Measurements from ENCODE around the gene FAM78A. TPM values are rescaled to one million over a fixed set of nuclear protein-coding genes. Genes with fewer than 3 reads are reported as not detected.

Gene FAM78A
- total and polyA plus RNA-seq, 5 donors from 2014 or later: 16.6 to 95.6 (median 17.7) TPM

DNA sequence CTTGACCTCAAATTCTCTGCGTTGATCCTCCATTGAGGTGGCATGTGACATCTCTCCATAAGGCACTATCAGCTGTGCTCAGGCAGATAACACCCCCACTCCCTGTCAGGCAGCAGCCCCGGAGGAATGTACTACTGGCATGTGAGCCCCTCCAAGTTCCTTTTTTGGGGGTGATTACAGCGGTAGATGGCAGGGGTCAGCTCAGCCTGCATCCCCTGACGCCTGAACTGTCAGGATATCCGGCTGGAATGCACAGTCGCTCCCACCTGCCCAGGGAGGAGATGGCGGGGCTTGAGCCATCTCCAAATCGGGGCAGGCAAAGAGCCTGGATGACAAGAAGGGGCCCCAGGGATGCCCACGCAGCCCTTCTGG lies 40.8 kb downstream of the FAM78A start:
- Histone ChIP-seq H3K27ac (ENCODE audit: insufficient read depth, low read length, poor library complexity, severe bottlenecking) (peak overlapping the region; percentile 81), H3K4me1 (ENCODE audit: control insufficient read depth, insufficient read depth, low read length, poor library complexity, severe bottlenecking) (peaks cover 74% of the 10 kb centered on the region), H3K36me3 (ENCODE audit: control insufficient read depth, insufficient read depth, low read length) (peaks cover 8% of the 10 kb centered on the region), H3K9me3 (ENCODE audit: control insufficient read depth in 2 of 2, low read length in 2 of 2) (no peaks in the 10 kb centered on the region), H3K27me3 (ENCODE audit: control insufficient read depth, insufficient read depth, low read length) (no peaks in the 10 kb centered on the region), H3K4me3 (ENCODE audit: low read depth, low read length) (no peak overlapping the region)
- Mint-ChIP-seq H3K36me3 (peaks cover 18% of the 10 kb centered on the region), H3K27me3 (no peaks in the 10 kb centered on the region), H3K4me3 (peak overlapping the region in 3 of 4 donors; percentile 11 to 52 (median 51)), H3K4me1 (peaks cover 12 to 84% (median 52%) of the 10 kb centered on the region in 4 donors), H3K9me3 (no peaks in the 10 kb centered on the region), H3K27ac (peak overlapping the region; percentile 78 to 96 (median 92))
- DNase-seq: no peak
- ATAC-seq (ENCODE audit: low read depth in 2 of 2): no peak

DNA sequence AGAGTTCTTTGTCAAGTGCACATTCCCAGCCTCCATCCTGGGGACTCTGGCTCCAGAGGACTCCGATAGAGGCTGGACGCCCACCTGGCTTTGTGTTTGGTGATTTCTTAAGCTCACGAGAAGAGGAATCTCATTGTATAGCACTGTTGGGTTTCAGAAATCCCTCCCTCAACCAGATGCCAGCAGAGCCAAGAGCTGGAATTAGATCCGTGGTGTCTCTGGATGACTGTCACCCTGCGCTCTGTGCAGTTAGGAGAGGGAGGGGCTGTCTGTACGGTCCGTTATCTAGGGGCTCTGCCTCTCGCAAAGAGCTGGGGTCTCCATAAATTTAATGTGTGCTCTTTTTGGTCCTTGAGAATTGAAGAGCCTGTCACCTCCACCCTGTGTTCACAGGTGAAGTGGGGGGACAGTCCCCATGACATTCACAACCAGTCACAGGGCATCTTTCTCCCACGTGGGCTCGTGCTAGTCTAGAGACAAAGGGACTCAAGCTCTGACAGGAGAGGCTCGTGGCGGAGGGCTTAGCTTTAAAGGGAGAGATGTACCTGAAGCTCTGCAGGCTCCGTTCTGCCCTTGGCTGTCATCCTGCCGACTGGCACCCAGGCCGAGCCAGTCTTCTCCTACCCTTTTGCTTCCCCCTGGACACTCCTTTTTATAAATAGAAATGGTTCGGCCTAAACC lies 41.4 kb downstream of the FAM78A start:
- Histone ChIP-seq H3K27me3 (ENCODE audit: control insufficient read depth, insufficient read depth, low read length) (no peaks in the 10 kb centered on the region), H3K27ac (ENCODE audit: insufficient read depth, low read length, poor library complexity, severe bottlenecking) (peak overlapping the region; percentile 81), H3K36me3 (ENCODE audit: control insufficient read depth, insufficient read depth, low read length) (peaks cover 11% of the 10 kb centered on the region), H3K4me3 (ENCODE audit: low read depth, low read length) (peak overlapping the region; percentile 75), H3K4me1 (ENCODE audit: control insufficient read depth, insufficient read depth, low read length, poor library complexity, severe bottlenecking) (peaks cover 74% of the 10 kb centered on the region), H3K9me3 (ENCODE audit: control insufficient read depth in 2 of 2, low read length in 2 of 2) (no peaks in the 10 kb centered on the region)
- DNase-seq: no peak
- H3K27me3 Mint-ChIP-seq: no peaks in the 10 kb centered on the region
- H3K36me3 Mint-ChIP-seq: peaks cover 23% of the 10 kb centered on the region
- no peaks in the 10 kb centered on the region for H3K9me3 Mint-ChIP-seq
- H3K4me1 Mint-ChIP-seq: peaks cover 12 to 79% (median 47%) of the 10 kb centered on the region in 4 donors
- peak overlapping the region; percentile 92 to 98 (median 96) for H3K27ac Mint-ChIP-seq
- peak overlapping the region; percentile 51 to 89 (median 55) for H3K4me3 Mint-ChIP-seq
- ATAC-seq (ENCODE audit: low read depth in 2 of 2): no peak

DNA sequence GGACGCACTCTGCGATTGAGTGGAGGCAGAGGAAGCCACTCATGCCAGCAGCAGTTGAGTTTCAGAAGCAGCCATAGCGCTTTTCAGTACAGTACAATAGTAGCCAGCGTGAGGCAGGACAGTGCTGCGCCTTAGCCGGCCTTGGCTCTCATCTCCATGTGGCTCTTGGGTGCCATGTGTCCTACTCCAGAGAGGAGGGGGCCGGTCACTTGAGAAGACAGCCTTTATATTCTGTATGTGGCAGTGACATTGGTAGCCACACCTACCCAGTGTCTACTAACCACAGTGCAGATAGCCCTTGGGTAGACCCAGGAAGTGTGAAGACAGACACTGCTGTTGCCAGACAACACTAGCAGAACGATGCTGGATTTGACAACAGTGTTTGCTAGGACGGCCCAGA lies 42.3 kb downstream of the FAM78A start:
- H3K36me3 Mint-ChIP-seq: peaks cover 30% of the 10 kb centered on the region
- peak overlapping the region; percentile 75 for H3K4me3 ChIP-seq (ENCODE audit: low read depth, low read length)
- H3K4me3 Mint-ChIP-seq: peak overlapping the region; percentile 84 to 89 (median 88)
- H3K4me1 Mint-ChIP-seq: peaks cover 12 to 70% (median 42%) of the 10 kb centered on the region in 4 donors
- DNase-seq (peak in 2 of 3 donors; percentile 60 to 76), ATAC-seq (ENCODE audit: low read depth in 2 of 2) (peak; percentile 50 to 52)
- H3K36me3 ChIP-seq (ENCODE audit: control insufficient read depth, insufficient read depth, low read length): peaks cover 17% of the 10 kb centered on the region
- peak overlapping the region; percentile 93 to 98 (median 96) for H3K27ac Mint-ChIP-seq
- H3K9me3 Mint-ChIP-seq: no peaks in the 10 kb centered on the region
- no peaks in the 10 kb centered on the region for H3K9me3 ChIP-seq (ENCODE audit: control insufficient read depth in 2 of 2, low read length in 2 of 2)
- H3K27ac ChIP-seq (ENCODE audit: insufficient read depth, low read length, poor library complexity, severe bottlenecking): peak overlapping the region; percentile 81
- H3K4me1 ChIP-seq (ENCODE audit: control insufficient read depth, insufficient read depth, low read length, poor library complexity, severe bottlenecking): peaks cover 68% of the 10 kb centered on the region
- no peaks in the 10 kb centered on the region for H3K27me3 Mint-ChIP-seq
- no peaks in the 10 kb centered on the region for H3K27me3 ChIP-seq (ENCODE audit: control insufficient read depth, insufficient read depth, low read length)

DNA sequence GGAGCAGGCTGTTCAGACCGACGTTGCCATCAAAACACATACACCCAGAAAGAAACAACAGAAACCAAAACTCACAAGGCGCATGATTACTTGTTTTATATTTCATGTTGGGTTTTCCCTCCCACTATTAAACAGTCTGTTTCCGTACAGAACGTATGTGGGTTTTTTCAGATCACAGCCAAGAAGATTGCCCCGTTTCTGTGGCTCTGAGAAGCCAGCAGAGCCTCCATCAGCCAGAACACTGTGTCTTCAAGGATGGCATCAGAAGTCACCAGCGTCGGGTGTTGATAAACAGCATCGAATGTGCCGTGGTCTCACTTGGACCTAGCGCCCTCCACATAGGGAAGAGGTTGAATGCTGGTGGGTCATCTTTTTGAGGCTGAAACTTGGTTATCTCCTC lies 42.8 kb downstream of the FAM78A start:
- Histone ChIP-seq H3K4me1 (ENCODE audit: control insufficient read depth, insufficient read depth, low read length, poor library complexity, severe bottlenecking) (peaks cover 64% of the 10 kb centered on the region), H3K4me3 (ENCODE audit: low read depth, low read length) (peak overlapping the region; percentile 75), H3K27me3 (ENCODE audit: control insufficient read depth, insufficient read depth, low read length) (no peaks in the 10 kb centered on the region), H3K27ac (ENCODE audit: insufficient read depth, low read length, poor library complexity, severe bottlenecking) (peak overlapping the region; percentile 81), H3K9me3 (ENCODE audit: control insufficient read depth in 2 of 2, low read length in 2 of 2) (no peaks in the 10 kb centered on the region), H3K36me3 (ENCODE audit: control insufficient read depth, insufficient read depth, low read length) (peaks cover 21% of the 10 kb centered on the region)
- DNase-seq: peak in 2 of 3 donors; percentile 69 to 71
- Mint-ChIP-seq H3K4me3 (peak overlapping the region; percentile 84 to 89 (median 88)), H3K36me3 (peaks cover 31% of the 10 kb centered on the region), H3K4me1 (peaks cover 12 to 66% (median 41%) of the 10 kb centered on the region in 4 donors), H3K27me3 (no peaks in the 10 kb centered on the region), H3K9me3 (no peaks in the 10 kb centered on the region), H3K27ac (peak overlapping the region; percentile 93 to 98 (median 96))
- ATAC-seq (ENCODE audit: low read depth in 2 of 2): peak; percentile 29 to 33

DNA sequence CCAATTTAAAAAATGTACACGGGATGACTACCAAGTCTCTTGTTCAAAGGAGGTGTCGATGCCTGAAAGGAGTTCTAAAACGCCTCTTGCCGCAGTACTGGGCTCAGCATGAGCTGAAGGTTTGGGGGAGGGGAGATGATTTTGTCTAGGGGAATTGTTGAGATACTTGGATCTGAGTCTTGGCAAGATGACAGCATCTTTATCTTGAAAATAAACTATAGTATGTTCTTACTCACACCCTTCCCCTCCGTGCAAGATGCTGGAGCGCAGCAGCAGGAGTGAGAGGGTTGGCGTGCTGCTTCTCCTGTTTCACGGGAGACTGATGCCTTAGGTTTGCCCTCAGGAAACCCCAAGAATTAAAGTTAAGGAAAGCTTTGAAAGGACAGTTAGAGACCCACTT lies 47.3 kb downstream of the FAM78A start:
- Histone ChIP-seq H3K27ac (ENCODE audit: insufficient read depth, low read length, poor library complexity, severe bottlenecking) (no peak overlapping the region), H3K4me3 (ENCODE audit: low read depth, low read length) (no peak overlapping the region), H3K4me1 (ENCODE audit: control insufficient read depth, insufficient read depth, low read length, poor library complexity, severe bottlenecking) (peaks cover 18% of the 10 kb centered on the region), H3K27me3 (ENCODE audit: control insufficient read depth, insufficient read depth, low read length) (no peaks in the 10 kb centered on the region), H3K9me3 (ENCODE audit: control insufficient read depth in 2 of 2, low read length in 2 of 2) (no peaks in the 10 kb centered on the region), H3K36me3 (ENCODE audit: control insufficient read depth, insufficient read depth, low read length) (peaks cover 32% of the 10 kb centered on the region)
- H3K27me3 Mint-ChIP-seq: no peaks in the 10 kb centered on the region
- H3K27ac Mint-ChIP-seq: peak overlapping the region in 2 of 3 donors; percentile 45 to 71
- no peak overlapping the region for H3K4me3 Mint-ChIP-seq
- DNase-seq (no peak), ATAC-seq (ENCODE audit: low read depth in 2 of 2) (no peak)
- no peaks in the 10 kb centered on the region for H3K9me3 Mint-ChIP-seq
- peaks cover 4 to 35% (median 23%) of the 10 kb centered on the region in 4 donors for H3K4me1 Mint-ChIP-seq
- peaks cover 41% of the 10 kb centered on the region for H3K36me3 Mint-ChIP-seq

DNA sequence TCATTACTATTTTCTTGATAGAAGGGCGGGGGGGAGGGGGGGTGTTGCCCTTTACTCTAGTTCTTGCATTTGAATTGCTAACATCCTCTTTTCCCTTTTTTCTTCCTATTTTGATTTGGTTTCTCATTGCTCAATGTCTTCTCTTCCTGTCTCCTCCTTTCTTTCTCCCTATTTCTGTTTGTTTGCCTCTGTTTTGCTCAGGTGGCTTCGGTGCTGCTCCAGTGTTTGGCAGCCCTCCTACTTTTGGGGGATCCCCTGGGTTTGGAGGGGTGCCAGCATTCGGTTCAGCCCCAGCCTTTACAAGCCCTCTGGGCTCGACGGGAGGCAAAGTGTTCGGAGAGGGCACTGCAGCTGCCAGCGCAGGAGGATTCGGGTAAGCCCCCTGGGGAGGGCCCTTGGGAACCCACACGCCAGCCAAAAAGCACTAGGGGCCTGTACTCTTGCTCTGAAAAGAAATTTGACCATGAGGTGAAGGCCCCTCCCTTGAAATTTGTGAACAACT lies 48.3 kb downstream of the FAM78A start:
- H3K9me3 Mint-ChIP-seq: no peaks in the 10 kb centered on the region
- Histone ChIP-seq H3K4me3 (ENCODE audit: low read depth, low read length) (no peak overlapping the region), H3K9me3 (ENCODE audit: control insufficient read depth in 2 of 2, low read length in 2 of 2) (no peaks in the 10 kb centered on the region), H3K4me1 (ENCODE audit: control insufficient read depth, insufficient read depth, low read length, poor library complexity, severe bottlenecking) (peaks cover 8% of the 10 kb centered on the region), H3K27ac (ENCODE audit: insufficient read depth, low read length, poor library complexity, severe bottlenecking) (no peak overlapping the region), H3K36me3 (ENCODE audit: control insufficient read depth, insufficient read depth, low read length) (peaks cover 35% of the 10 kb centered on the region), H3K27me3 (ENCODE audit: control insufficient read depth, insufficient read depth, low read length) (no peaks in the 10 kb centered on the region)
- DNase-seq (no peak), ATAC-seq (ENCODE audit: low read depth in 2 of 2) (no peak)
- H3K36me3 Mint-ChIP-seq: peaks cover 41% of the 10 kb centered on the region
- H3K27me3 Mint-ChIP-seq: no peaks in the 10 kb centered on the region
- H3K27ac Mint-ChIP-seq: peak overlapping the region in 1 of 3 donors; percentile 35
- peaks cover 4 to 25% (median 15%) of the 10 kb centered on the region in 4 donors for H3K4me1 Mint-ChIP-seq
- H3K4me3 Mint-ChIP-seq: no peak overlapping the region

DNA sequence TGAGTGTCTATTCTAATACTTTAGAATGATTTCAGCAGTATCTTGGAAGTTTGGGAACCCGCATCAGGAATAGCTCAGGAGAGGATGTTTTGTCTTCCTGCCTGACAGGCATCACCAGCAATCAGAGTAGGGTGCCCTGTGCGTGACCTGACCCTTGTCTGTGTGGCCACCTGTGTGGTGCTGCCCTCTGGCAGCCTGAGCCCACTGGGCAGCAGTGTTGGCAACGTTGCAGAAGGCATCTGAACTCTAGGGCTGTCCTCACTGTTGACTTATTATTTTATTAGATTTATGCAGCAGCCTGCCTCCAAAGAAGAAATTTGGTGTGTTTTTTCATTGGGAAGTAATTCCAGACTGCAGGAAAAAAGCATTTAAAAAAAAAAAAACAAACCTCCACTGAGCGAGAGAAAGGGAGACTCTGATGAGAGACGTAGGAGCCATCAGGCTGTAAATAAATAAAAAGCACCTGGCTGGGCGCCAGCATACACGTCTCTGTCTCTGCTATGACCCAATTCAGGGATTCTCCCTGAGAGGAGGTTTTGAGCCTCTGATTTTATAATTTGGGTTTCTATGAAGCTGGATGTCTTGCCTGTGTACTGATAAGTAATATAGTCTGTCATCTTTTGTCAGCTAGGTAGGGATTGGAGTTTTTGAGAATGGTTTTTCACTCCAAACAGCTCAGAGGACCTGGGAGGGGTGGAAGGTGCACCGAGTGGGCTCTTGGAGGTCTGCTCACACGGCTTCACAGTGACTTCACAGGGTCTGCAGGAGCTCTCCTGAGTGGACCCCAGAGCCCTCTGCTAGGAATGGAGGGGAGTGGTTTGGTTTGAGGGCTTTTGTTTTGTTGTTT lies 49.0 kb downstream of the FAM78A start:
- Histone ChIP-seq H3K27ac (ENCODE audit: insufficient read depth, low read length, poor library complexity, severe bottlenecking) (no peak overlapping the region), H3K36me3 (ENCODE audit: control insufficient read depth, insufficient read depth, low read length) (peaks cover 37% of the 10 kb centered on the region), H3K4me3 (ENCODE audit: low read depth, low read length) (no peak overlapping the region), H3K4me1 (ENCODE audit: control insufficient read depth, insufficient read depth, low read length, poor library complexity, severe bottlenecking) (peaks cover 1% of the 10 kb centered on the region), H3K9me3 (ENCODE audit: control insufficient read depth in 2 of 2, low read length in 2 of 2) (no peaks in the 10 kb centered on the region), H3K27me3 (ENCODE audit: control insufficient read depth, insufficient read depth, low read length) (no peaks in the 10 kb centered on the region)
- no peaks in the 10 kb centered on the region for H3K9me3 Mint-ChIP-seq
- ATAC-seq (ENCODE audit: low read depth in 2 of 2) (no peak), DNase-seq (no peak)
- no peak overlapping the region for H3K4me3 Mint-ChIP-seq
- peak overlapping the region in 1 of 3 donors; percentile 35 for H3K27ac Mint-ChIP-seq
- peaks cover 4 to 27% (median 13%) of the 10 kb centered on the region in 4 donors for H3K4me1 Mint-ChIP-seq
- no peaks in the 10 kb centered on the region for H3K27me3 Mint-ChIP-seq
- H3K36me3 Mint-ChIP-seq: peaks cover 42% of the 10 kb centered on the region
